HG03378 (cell line): ENCODE data around the gene SPATA31E1.

Source experiments
- ATAC-seq: cut with Tn5 transposase; IDR thresholded peaks from one replicate; pipeline ENCODE4 v1.9.1; 2021; ENCODE audit warnings: mild to moderate bottlenecking, moderate library complexity; ENCODE audit not compliant: unreplicated experiment

Gene SPATA31E1

GRCh38 chr9:87862536-87863268 is 20.0 kb upstream of the SPATA31E1 start:
- no peak for ATAC-seq

GRCh38 chr9:87863882-87864465 is 18.7 kb upstream of the SPATA31E1 start:
- no peak for ATAC-seq

- ATAC-seq = no peak
Observed at GRCh38 chr9:87864915-87865314, 17.8 kb upstream of the SPATA31E1 start.

- no peak for ATAC-seq
Observed at GRCh38 chr9:87865626-87866025, 17.1 kb upstream of the SPATA31E1 start.

- no peak for ATAC-seq
Observed at GRCh38 chr9:87867391-87867790, 15.3 kb upstream of the SPATA31E1 start.

GRCh38 chr9:87868175-87868574 is 14.5 kb upstream of the SPATA31E1 start:
- ATAC-seq = no peak

- no peak for ATAC-seq
Observed at GRCh38 chr9:87868635-87869034, 14.0 kb upstream of the SPATA31E1 start.

GRCh38 chr9:87869082-87869481 is 13.6 kb upstream of the SPATA31E1 start:
- ATAC-seq = no peak

- ATAC-seq = no peak
Observed at GRCh38 chr9:87871425-87872078, 11.1 kb upstream of the SPATA31E1 start.

- no peak for ATAC-seq
Observed at GRCh38 chr9:87872079-87872624, 10.5 kb upstream of the SPATA31E1 start.

GRCh38 chr9:87873607-87874303 is 8.9 kb upstream of the SPATA31E1 start:
- no peak for ATAC-seq

- ATAC-seq = no peak
Observed at GRCh38 chr9:87874304-87874623, 8.4 kb upstream of the SPATA31E1 start.

GRCh38 chr9:87875060-87875459 is 7.6 kb upstream of the SPATA31E1 start:
- no peak for ATAC-seq

- ATAC-seq = no peak
Observed at GRCh38 chr9:87875831-87876545, 6.7 kb upstream of the SPATA31E1 start.

- ATAC-seq = no peak
Observed at GRCh38 chr9:87876708-87877107, 6.0 kb upstream of the SPATA31E1 start.

GRCh38 chr9:87878989-87879511 is 3.6 kb upstream of the SPATA31E1 start:
- ATAC-seq = no peak

- no peak for ATAC-seq
Observed at GRCh38 chr9:87880116-87880515, 2.6 kb upstream of the SPATA31E1 start.

- ATAC-seq = no peak
Observed at GRCh38 chr9:87880683-87881082, 2.0 kb upstream of the SPATA31E1 start.

- no peak for ATAC-seq
Observed at GRCh38 chr9:87883274-87883673, 597 bp downstream of the SPATA31E1 start.

- ATAC-seq = no peak
Observed at GRCh38 chr9:87883990-87884389, 1.3 kb downstream of the SPATA31E1 start.
